Activated B cell treated with CpG ODN at 0.5 μM for 24 hours (primary cell): ENCODE data around the gene TBC1D30. TPM values are rescaled to one million over a fixed set of nuclear protein-coding genes. Genes with fewer than 3 reads are reported as not detected.

Source experiments
- ATAC-seq: fragments of 200-7000 bp; cut with Tn5 transposase; one replicate; pipeline ENCODE4 v1.10.0; 2021; ENCODE audit warnings: low read depth, mild to moderate bottlenecking, moderate library complexity
- CTCF ChIA-PET: fragments of 350-600 bp; sonication (Branson Sonifier 250); formaldehyde crosslinking; loops from one replicate; lab custom pipeline; 2021; ENCODE audit warnings: antibody characterized with exemption; lab: Charles Lee
- POLR2A ChIA-PET: fragments of 350-600 bp; sonication (Branson Sonifier 250); formaldehyde crosslinking; loops from one replicate; lab custom pipeline; 2021; ENCODE audit warnings: antibody characterized with exemption; lab: Charles Lee
- DNase-seq: peaks from one replicate; pipeline ENCODE4 v3.0.0; 2022
- H3K27ac Mint-ChIP-seq: one replicate; pipeline ENCODE4 v1.8.0; 2020; ENCODE audit warnings: mixed read lengths
- H3K27me3 Mint-ChIP-seq: one replicate; pipeline ENCODE4 v1.8.0; 2021; ENCODE audit warnings: mixed read lengths
- H3K36me3 Mint-ChIP-seq: one replicate; pipeline ENCODE4 v1.8.0; 2021; ENCODE audit warnings: low read depth, mixed read lengths
- H3K4me1 Mint-ChIP-seq: one replicate; pipeline ENCODE4 v1.8.0; 2021; ENCODE audit warnings: mixed read lengths
- H3K4me3 Mint-ChIP-seq: one replicate; pipeline ENCODE4 v1.8.0; 2020; ENCODE audit warnings: mild to moderate bottlenecking, mixed read lengths
- H3K9me3 Mint-ChIP-seq: one replicate; pipeline ENCODE4 v1.8.0; 2020; ENCODE audit warnings: mixed read lengths
- intact Hi-C: fragments of 100-400 bp; cut with micrococcal nuclease; formaldehyde crosslinking; loops from one replicate; pipeline ENCODE4 v1.15.1; 2024
- total RNA-seq: library from RNA; stranded (reverse); gene quantifications from 2 replicates; pipeline ENCODE4 v1.2.3, GENCODE V29; 2022
- TF ChIP-seq, protein P1 (sequence below): fragments of 200-600 bp; IDR thresholded peaks from one replicate; pipeline ENCODE4 v1.8.0; 2022; ENCODE audit warnings: antibody characterized with exemption, mild to moderate bottlenecking

The TBC1D30 gene
- total RNA-seq, 1 donor from 2014 or later, result 0.13 TPM

DNA sequence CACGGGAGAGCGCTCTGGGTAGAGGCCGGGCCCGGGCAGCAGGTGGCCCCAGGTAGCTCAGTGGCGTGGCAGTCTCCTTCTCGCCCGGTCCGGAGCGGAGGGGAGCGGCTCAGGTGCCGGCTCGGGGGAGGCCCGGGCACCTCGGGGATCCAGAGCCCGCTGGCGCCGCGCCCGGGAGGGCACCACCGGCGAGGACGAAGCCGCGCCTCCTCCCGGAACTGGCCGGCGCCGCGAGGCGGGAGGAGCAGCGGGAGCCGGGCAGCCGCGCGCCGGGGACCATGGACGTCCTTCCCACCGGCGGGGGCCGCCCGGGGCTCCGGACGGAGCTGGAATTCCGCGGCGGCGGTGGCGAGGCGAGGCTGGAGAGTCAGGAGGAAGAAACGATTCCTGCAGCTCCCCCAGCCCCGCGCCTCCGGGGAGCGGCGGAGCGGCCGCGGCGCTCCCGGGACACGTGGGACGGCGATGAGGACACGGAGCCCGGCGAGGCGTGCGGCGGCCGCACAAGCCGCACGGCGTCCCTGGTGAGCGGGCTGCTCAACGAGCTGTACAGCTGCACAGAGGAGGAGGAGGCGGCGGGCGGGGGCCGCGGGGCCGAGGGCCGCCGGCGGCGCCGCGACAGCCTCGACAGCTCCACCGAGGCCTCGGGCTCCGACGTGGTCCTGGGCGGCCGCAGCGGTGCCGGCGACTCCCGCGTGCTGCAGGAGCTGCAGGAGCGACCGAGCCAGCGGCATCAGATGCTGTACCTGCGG lies 43.7 kb upstream of the TBC1D30 start:
- POLR2A ChIA-PET, result interaction anchor here (1.3 kb wide), 1 partner anchor 21 kb away, joined by 4 read pairs; the partner anchor contains the start of gene GNS
- no peak overlapping the region for H3K27ac Mint-ChIP-seq
- peaks cover 6% of the 10 kb centered on the region for H3K36me3 Mint-ChIP-seq
- intact Hi-C loops, result loop anchor here (1.0 kb wide), 1 partner anchor 21 kb away; the partner anchor contains the start of gene GNS
- peaks cover 50% of the 10 kb centered on the region for H3K27me3 Mint-ChIP-seq
- peak overlapping the region; percentile 89 for H3K4me3 Mint-ChIP-seq
- peak; percentile 78 for ATAC-seq
- CTCF ChIA-PET, result interaction anchor here (0.9 to 2.5 kb wide), 3 partner anchors 16 to 232 kb away, joined by 3 to 8 read pairs (median 4); no protein-coding TSS in a partner anchor
- H3K4me1 Mint-ChIP-seq, result peaks cover 23% of the 10 kb centered on the region
- peak; percentile 41 for DNase-seq
- H3K9me3 Mint-ChIP-seq, result peaks cover 16% of the 10 kb centered on the region
- TF ChIP-seq, protein P1, sequence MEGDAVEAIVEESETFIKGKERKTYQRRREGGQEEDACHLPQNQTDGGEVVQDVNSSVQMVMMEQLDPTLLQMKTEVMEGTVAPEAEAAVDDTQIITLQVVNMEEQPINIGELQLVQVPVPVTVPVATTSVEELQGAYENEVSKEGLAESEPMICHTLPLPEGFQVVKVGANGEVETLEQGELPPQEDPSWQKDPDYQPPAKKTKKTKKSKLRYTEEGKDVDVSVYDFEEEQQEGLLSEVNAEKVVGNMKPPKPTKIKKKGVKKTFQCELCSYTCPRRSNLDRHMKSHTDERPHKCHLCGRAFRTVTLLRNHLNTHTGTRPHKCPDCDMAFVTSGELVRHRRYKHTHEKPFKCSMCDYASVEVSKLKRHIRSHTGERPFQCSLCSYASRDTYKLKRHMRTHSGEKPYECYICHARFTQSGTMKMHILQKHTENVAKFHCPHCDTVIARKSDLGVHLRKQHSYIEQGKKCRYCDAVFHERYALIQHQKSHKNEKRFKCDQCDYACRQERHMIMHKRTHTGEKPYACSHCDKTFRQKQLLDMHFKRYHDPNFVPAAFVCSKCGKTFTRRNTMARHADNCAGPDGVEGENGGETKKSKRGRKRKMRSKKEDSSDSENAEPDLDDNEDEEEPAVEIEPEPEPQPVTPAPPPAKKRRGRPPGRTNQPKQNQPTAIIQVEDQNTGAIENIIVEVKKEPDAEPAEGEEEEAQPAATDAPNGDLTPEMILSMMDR, result no peak

DNA sequence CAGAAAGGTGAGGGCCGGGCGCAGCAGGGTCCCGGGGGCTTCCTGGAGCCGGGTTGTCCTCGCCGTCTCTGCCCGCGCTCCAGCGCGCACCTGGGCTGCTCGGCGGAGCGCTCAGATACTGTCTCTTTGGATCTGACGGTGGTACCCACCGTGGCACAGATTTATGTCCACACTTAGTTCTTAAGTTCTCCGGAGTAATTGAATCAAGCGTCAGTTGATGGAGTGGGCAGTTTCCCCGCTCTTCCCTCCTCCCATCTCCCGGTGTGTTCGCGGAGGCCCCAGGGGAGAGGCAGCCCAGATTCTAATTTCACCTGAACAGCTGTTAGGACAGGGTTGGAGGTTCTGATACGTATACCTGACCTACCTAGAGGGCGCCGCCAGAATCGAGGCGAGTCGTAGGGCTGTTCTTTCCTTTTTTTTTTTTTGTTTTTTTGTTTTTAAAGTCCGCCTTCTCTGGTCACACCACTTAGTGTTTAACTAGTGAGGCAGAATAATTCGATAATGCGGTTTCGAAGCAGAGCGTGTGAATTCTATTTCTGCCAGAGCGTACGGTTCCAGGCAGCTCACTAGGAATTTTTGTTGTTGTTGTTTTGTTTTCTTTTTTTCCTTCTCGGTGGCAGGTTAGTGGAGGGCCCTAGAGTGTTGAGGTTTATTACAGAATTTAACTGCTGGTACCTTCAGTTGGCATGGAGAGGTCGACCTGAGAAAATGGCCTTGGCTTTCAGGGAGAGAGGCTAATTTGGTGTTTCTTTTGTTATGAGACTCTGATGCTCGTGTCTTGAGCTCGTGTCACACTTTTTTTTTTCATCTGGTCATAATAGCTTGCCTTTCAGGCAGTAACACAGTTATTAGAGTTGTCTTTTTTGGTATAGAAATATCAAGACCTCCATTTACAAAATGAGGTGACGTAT lies 42.9 kb upstream of the TBC1D30 start:
- DNase-seq, result no peak
- Mint-ChIP-seq H3K36me3 (peaks cover 2% of the 10 kb centered on the region), H3K27me3 (peaks cover 44% of the 10 kb centered on the region), H3K9me3 (peaks cover 8% of the 10 kb centered on the region), H3K4me1 (peaks cover 23% of the 10 kb centered on the region), H3K4me3 (peak overlapping the region; percentile 89), H3K27ac (peak overlapping the region; percentile 37)
- intact Hi-C loops, result loop anchor here (1.0 kb wide), 1 partner anchor 22 kb away; the partner anchor contains the start of gene GNS
- ChIA-PET POLR2A (interaction anchor here (0.8 to 1.3 kb wide), 3 partner anchors 14 to 387 kb away, joined by 3 to 4 read pairs (median 3); partner anchors contain the start of genes GNS and LEMD3), CTCF (interaction anchor here (0.6 to 2.5 kb wide), 5 partner anchors 13 to 1006 kb away, joined by 3 to 8 read pairs (median 4); no protein-coding TSS in a partner anchor)
- TF ChIP-seq, protein P1, result no peak
- ATAC-seq, result peak; percentile 33

DNA sequence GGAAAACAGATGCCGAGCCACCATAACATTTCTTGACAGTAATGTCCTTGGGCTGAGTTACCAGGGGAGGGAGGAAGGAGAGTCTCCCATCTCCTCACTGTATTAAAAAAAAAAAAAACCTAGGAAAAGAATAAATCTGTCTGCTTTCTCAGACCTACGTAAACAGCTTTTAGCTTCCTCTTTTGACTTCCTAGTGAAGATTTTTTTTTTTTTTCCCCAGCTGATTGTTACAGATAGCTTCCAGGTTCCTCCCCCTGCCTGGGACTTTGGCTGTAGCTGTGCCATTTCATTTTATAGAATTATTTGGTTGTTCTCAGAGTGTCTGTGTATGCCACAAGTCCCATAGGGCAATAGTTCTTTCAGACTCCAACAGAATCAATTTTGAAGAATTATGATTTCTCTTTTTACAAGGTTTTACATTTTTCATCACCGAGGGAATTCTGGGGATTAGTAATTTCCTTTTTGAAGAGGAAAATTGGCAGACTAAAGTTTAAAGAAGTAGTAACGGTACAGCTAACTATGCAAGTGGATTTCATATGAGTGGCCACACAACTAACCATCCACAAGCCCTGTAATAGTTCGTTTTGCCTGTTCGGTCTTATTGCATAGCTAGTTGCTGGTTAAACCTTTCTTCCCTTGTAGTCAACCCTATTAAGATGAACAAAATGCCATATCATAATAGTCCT lies 42.1 kb upstream of the TBC1D30 start:
- DNase-seq, result no peak
- POLR2A ChIA-PET, result interaction anchor here (1.1 kb wide), 1 partner anchor 387 kb away, joined by 3 read pairs; the partner anchor contains the start of gene LEMD3
- Mint-ChIP-seq H3K4me1 (peaks cover 23% of the 10 kb centered on the region), H3K27me3 (peaks cover 36% of the 10 kb centered on the region), H3K4me3 (peak overlapping the region; percentile 89), H3K36me3 (peaks cover 1% of the 10 kb centered on the region), H3K27ac (peak overlapping the region; percentile 37), H3K9me3 (no peaks in the 10 kb centered on the region)
- TF ChIP-seq, protein P1, result no peak
- CTCF ChIA-PET, result interaction anchor here (0.6 to 2.5 kb wide), 6 partner anchors 12 to 1007 kb away, joined by 3 to 8 read pairs (median 5); no protein-coding TSS in a partner anchor
- intact Hi-C loops, result no loop called here
- ATAC-seq, result no peak

DNA sequence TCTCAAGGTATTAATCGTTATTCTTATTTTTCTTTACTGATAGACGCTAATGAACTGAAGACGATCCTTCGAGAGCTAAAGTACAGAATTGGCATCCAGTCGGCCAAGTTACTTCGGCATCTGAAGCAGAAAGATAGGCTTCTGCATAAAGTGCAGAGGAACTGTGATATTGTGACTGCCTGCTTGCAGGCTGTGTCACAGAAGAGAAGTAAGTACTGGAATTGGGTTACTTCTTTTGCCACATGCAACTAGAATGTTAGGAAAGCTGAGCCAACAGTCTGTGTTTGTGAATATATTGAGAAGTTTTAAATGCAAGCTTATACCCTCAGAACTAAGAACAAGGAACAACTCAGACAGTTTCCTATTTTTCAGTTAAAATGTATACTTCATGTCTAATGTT lies 38.6 kb upstream of the TBC1D30 start:
- Mint-ChIP-seq H3K4me3 (no peak overlapping the region), H3K9me3 (no peaks in the 10 kb centered on the region), H3K4me1 (peaks cover 18% of the 10 kb centered on the region), H3K36me3 (no peaks in the 10 kb centered on the region), H3K27me3 (peaks cover 13% of the 10 kb centered on the region), H3K27ac (no peak overlapping the region)
- ATAC-seq (no peak), DNase-seq (no peak)
- POLR2A ChIA-PET, result no interaction called here
- CTCF ChIA-PET, result interaction anchor here (1.3 kb wide), 1 partner anchor 10 kb away, joined by 5 read pairs; no protein-coding TSS in a partner anchor
- intact Hi-C loops, result no loop called here
- TF ChIP-seq, protein P1, result no peak
